Left ventricle myocardium inferior (tissue), 1 donor: ENCODE data around the gene CSKMT. TPM values are rescaled to one million over a fixed set of nuclear protein-coding genes. Genes with fewer than 3 reads are reported as not detected.
"Not testable (repeated sequence)": the region's sequence is repeated elsewhere in the genome, so short reads cannot be mapped to it uniquely, and the experiment has no call there.

ENCODE experiments used
- DNase-seq: peaks from one replicate; pipeline ENCODE4 v3.0.0-alpha.2; 2020
- H3K27ac ChIP-seq: fragments of 200-600 bp; replicated peaks from 2 replicates; pipeline ENCODE4 v1.8.0; 2021
- H3K27me3 ChIP-seq: fragments of 200-600 bp; 2 replicates; pipeline ENCODE4 v1.8.0; 2021; ENCODE audit warnings: low read depth
- H3K36me3 ChIP-seq: fragments of 200-600 bp; 2 replicates; pipeline ENCODE4 v1.8.0; 2021
- H3K4me1 ChIP-seq: fragments of 200-600 bp; 2 replicates; pipeline ENCODE4 v1.8.0; 2021
- H3K4me3 ChIP-seq: fragments of 200-600 bp; 2 replicates; pipeline ENCODE4 v1.8.0; 2021; ENCODE audit warnings: mild to moderate bottlenecking, moderate library complexity
- H3K9me3 ChIP-seq: fragments of 200-600 bp; replicated peaks from 2 replicates; pipeline ENCODE4 v1.8.0; 2021
- intact Hi-C: fragments of 100-400 bp; cut with micrococcal nuclease; formaldehyde crosslinking; loops from one replicate; pipeline ENCODE4 v1.11.0; 2022
- total RNA-seq: library from RNA; stranded (reverse); fragmentation: NEBNext Ultra II Directional; extraction: Animal tissue kit (Norgen Biotek cat#: 25700); gene quantifications from one replicate; pipeline ENCODE4 v1.2.1, GENCODE V29; 2021
- TF ChIP-seq, protein P1 (sequence below): fragments of 200-600 bp; IDR thresholded peaks from 2 replicates; pipeline ENCODE4 v1.8.0; 2021; ENCODE audit warnings: antibody characterized with exemption, mild to moderate bottlenecking, borderline replicate concordance
- donor health status: DM: no; HTN: yes; CAD: no; lungs with severe emphysema.

Gene CSKMT
- total RNA-seq, 1 donor from 2014 or later: 5.0 TPM

DNA sequence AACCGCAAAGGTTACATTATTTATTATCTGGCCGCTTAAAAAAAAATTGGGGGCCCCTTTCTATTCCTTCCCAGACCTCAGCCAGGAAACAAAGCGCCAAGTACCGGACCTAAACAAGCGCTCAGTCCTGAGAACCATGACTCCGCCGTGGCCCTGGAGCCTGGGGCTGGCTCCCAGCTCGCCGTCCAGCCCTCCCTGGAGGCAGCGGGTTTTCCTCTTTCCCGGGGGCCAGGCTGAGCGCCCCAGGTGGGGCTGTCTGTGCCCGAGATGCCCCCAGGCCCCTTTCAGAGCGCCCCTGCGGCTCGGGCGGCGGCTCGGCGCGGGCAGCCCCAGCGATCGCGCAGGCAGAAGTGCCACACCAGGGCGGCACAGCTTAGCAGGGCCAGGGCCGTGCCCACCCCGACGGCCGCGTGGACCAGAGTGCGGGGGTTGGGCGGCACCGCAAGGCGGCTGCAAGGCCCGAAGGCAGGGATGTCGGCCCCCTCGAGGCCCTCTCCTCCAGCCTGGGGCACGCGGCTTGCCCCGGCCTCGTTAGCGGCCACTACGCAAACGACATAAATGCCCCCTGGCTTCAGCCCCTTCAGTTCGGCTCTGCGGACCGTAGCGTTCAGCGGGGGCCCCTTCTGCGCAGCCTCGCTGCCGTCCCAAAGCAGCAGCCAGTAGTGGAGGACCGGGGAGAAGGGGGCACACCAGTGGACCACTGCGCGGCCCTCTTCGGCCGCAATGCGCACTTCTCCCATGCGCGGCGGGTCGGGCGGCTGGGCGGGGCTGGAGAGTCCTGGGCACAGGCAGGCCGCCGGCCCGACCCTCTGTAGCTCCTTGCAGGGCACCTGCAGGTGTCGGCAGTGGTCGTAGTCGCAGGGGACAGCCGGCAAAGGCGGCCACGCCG lies 22.6 kb downstream of the CSKMT start:
- H3K27me3 ChIP-seq: peaks cover 6% of the 10 kb centered on the region
- no peaks in the 10 kb centered on the region for H3K9me3 ChIP-seq
- H3K36me3 ChIP-seq: peaks cover 29% of the 10 kb centered on the region
- peaks cover 31% of the 10 kb centered on the region for H3K4me1 ChIP-seq
- peak; percentile 34 for DNase-seq
- intact Hi-C loops: no loop called here
- H3K4me3 ChIP-seq: peak overlapping the region; percentile 61
- peak overlapping the region; percentile 79 for H3K27ac ChIP-seq
- TF ChIP-seq, protein P1, sequence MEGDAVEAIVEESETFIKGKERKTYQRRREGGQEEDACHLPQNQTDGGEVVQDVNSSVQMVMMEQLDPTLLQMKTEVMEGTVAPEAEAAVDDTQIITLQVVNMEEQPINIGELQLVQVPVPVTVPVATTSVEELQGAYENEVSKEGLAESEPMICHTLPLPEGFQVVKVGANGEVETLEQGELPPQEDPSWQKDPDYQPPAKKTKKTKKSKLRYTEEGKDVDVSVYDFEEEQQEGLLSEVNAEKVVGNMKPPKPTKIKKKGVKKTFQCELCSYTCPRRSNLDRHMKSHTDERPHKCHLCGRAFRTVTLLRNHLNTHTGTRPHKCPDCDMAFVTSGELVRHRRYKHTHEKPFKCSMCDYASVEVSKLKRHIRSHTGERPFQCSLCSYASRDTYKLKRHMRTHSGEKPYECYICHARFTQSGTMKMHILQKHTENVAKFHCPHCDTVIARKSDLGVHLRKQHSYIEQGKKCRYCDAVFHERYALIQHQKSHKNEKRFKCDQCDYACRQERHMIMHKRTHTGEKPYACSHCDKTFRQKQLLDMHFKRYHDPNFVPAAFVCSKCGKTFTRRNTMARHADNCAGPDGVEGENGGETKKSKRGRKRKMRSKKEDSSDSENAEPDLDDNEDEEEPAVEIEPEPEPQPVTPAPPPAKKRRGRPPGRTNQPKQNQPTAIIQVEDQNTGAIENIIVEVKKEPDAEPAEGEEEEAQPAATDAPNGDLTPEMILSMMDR: no peak

- H3K27me3 ChIP-seq: peaks cover 6% of the 10 kb centered on the region
- TF ChIP-seq, protein P1: no peak
- H3K36me3 ChIP-seq: peaks cover 30% of the 10 kb centered on the region
- no peak for DNase-seq
- no peaks in the 10 kb centered on the region for H3K9me3 ChIP-seq
- intact Hi-C loops: no loop called here
- H3K27ac ChIP-seq: peak overlapping the region; percentile 79
- H3K4me1 ChIP-seq: peaks cover 31% of the 10 kb centered on the region
- peak overlapping the region; percentile 61 for H3K4me3 ChIP-seq
These were observed 23.4 kb downstream of the CSKMT start for GRCh38 chr11:62688491-62688890.

DNA sequence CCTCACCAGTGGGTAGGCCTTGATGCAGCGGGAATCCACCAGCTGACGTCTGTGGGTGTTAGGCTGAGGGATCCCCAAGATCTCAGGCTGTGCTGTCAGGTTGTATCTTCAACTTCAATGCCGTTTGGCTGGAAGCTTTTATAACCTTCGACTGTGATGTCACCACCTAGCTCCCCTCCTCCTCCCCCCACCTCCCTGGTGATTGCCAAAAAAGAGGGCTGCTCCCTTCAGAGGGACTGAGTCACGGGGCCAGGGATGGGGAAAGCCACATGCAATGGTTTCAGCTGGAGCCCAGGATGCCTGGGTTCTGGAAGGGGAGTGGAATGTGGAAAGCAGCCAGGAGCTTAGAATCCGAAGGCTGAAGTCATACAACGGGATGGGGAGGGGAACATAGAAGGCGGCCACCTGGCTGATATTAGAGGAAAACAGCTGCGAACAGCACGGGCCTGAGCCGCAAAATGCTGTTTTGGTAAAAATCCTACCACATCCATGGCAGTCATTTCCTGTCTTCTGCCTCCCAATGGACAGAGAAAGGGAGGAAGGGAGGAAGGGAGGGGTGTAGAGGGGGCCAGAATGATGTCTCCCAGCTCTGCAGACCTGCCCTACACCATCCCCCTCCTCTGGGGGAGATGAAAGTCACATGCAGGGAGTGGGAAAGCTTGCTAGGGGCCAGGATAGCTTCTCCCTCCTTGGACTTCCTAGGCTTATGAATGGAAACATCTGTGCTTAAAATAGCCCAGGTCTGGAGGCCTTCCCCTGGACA lies 24.5 kb downstream of the CSKMT start, which contains the start of gene LRRN4CL:
TSS of gene LRRN4CL (minus strand) at position 110 of the 763 bp plus-strand sequence. CDS start 1,022 bp downstream, outside the sequence.
- H3K27ac ChIP-seq: peak within 1 kb of the TSS; percentile 79
- H3K9me3 ChIP-seq: no peaks in the 10 kb centered on the region
- TF ChIP-seq, protein P1: no peak
- H3K36me3 ChIP-seq: peaks cover 30% of the 10 kb centered on the region
- intact Hi-C loops: loop anchor here (10.0 kb wide), 1 partner anchor 305 kb away; no protein-coding TSS in a partner anchor
- peaks cover 36% of the 10 kb centered on the region for H3K4me1 ChIP-seq
- peak within 1 kb of the TSS; percentile 61 for H3K4me3 ChIP-seq
- DNase-seq: peak; percentile 79
- H3K27me3 ChIP-seq: peaks cover 6% of the 10 kb centered on the region

DNA sequence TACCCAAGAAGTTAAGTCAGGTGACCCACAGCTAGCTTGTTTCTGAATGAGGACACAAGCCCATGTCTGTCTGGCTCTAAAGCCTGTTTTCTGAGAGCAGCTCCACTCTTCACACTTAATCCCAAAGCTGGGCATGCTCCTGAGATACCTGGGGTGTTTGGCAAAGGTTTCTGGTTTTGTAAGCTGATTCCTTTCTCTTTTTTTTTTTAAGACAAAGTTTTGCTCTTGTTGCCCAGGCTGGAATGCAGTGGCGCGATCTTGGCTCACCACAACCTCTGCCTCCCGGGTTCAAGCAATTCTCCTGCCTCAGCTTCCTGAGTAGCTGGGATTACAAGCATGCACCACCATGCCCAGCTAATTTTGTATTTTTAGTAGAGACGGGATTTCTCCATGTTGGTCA lies 28.5 kb downstream of the CSKMT start:
- DNase-seq, H3K4me3 ChIP-seq, H3K27me3 ChIP-seq, H3K9me3 ChIP-seq, H3K27ac ChIP-seq: not testable (repeated sequence)
- Histone ChIP-seq H3K36me3 (peaks cover 30% of the 10 kb centered on the region), H3K4me1 (peaks cover 31% of the 10 kb centered on the region)
- intact Hi-C loops: loop anchor here (10.0 kb wide), 1 partner anchor 309 kb away; no protein-coding TSS in a partner anchor

DNA sequence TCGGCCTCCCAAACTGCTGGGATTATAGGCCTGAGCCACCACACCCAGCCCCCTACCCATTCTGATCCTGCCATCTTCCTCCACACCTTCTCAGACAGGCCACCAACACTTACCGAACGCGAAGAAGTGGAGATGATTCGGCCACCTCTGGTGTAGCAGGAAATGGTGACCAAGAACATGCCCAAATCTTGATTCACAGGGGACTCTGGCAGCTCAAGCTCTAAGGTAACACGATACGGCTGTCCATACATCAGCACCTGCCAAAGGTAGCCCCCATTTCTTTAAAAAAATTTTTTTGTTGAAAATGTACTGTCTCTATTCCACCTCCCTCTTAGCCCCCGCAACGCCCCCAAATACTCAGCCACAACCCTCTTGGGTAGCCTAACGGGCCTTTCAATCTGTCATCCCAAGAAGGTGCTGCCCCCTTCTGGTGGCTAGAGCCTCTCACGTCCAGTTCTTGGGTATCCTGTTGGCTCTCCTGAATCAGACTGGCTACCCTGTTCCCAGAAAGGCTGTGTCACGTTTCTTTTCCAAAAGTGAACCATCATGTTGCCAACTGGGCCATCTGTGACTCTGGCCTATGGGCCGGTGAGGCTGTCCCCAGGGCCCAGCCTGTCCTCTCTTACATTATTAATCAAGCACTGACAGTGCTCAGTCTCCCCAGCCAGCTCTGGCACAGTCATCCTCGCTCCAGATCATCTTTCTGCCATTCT lies 29.5 kb downstream of the CSKMT start:
- Histone ChIP-seq H3K27ac (peak overlapping the region; percentile 31), H3K27me3 (no peaks in the 10 kb centered on the region), H3K36me3 (peaks cover 30% of the 10 kb centered on the region), H3K9me3 (no peaks in the 10 kb centered on the region), H3K4me3 (no peak overlapping the region), H3K4me1 (peaks cover 24% of the 10 kb centered on the region)
- intact Hi-C loops: loop anchor here (10.0 kb wide), 1 partner anchor 310 kb away; no protein-coding TSS in a partner anchor
- TF ChIP-seq, protein P1: peak; percentile 86
- DNase-seq: peak; percentile 70
